Measurements from ENCODE around the gene PDAP1.

PDAP1 gene

GRCh38 chr7:99420213-99420612, 11.8 kb upstream of the PDAP1 start:
- Histone ChIP-seq H3K79me2 (ENCODE audit: low read length) (peaks cover 8% of the 10 kb centered on the region; the same call in 1 of the 2 replicates), H3K4me3 (ENCODE audit: low read length) (no peak overlapping the region), H3K4me2 (ENCODE audit: low read length) (no peak overlapping the region), H3K9ac (ENCODE audit: low read length) (no peak overlapping the region), H3K9me3 (ENCODE audit: insufficient read depth, low read length) (no peaks in the 10 kb centered on the region), H3K27me3 (ENCODE audit: low read depth, low read length) (no peaks in the 10 kb centered on the region), H2AFZ (ENCODE audit: low read depth, low read length) (no peak overlapping the region), H4K20me1 (ENCODE audit: insufficient read depth, low read length) (peaks cover 4% of the 10 kb centered on the region; the same call in 1 of the 2 replicates), H3K36me3 (replicated peaks; ENCODE audit: low read depth, low read length) (peaks cover 45% of the 10 kb centered on the region), H3K27ac (ENCODE audit: low read length) (no peak overlapping the region), H3K4me1 (ENCODE audit: low read length) (no peaks in the 10 kb centered on the region)
- TF ChIP-seq CTCF (IDR thresholded peaks at IDR 0.05; ENCODE audit: low read depth, low read length) (no peak), EZH2phosphoT487 (IDR thresholded peaks at IDR 0.05; ENCODE audit: low read depth) (no peak)

- no peak overlapping the region for H2AFZ ChIP-seq (ENCODE audit: low read depth, low read length)
- no peaks in the 10 kb centered on the region for H3K9me3 ChIP-seq (ENCODE audit: insufficient read depth, low read length)
- H3K27me3 ChIP-seq (ENCODE audit: low read depth, low read length), result no peaks in the 10 kb centered on the region
- peaks cover 8% of the 10 kb centered on the region; the same call in 1 of the 2 replicates for H3K79me2 ChIP-seq (ENCODE audit: low read length)
- H4K20me1 ChIP-seq (ENCODE audit: insufficient read depth, low read length), result peaks cover 4% of the 10 kb centered on the region; the same call in 1 of the 2 replicates
- TF ChIP-seq CTCF (IDR thresholded peaks at IDR 0.05; ENCODE audit: low read depth, low read length), result no peak
- TF ChIP-seq EZH2phosphoT487 (IDR thresholded peaks at IDR 0.05; ENCODE audit: low read depth), result no peak
- no peak overlapping the region for H3K4me2 ChIP-seq (ENCODE audit: low read length)
- H3K4me3 ChIP-seq (ENCODE audit: low read length), result no peak overlapping the region
- H3K36me3 ChIP-seq (replicated peaks; ENCODE audit: low read depth, low read length), result peaks cover 41% of the 10 kb centered on the region
- no peak overlapping the region for H3K9ac ChIP-seq (ENCODE audit: low read length)
- H3K4me1 ChIP-seq (ENCODE audit: low read length), result no peaks in the 10 kb centered on the region
- H3K27ac ChIP-seq (ENCODE audit: low read length), result no peak overlapping the region
Measured at GRCh38 chr7:99419323-99420021, 11.1 kb upstream of the PDAP1 start.

GRCh38 chr7:99418260-99418659, 9.9 kb upstream of the PDAP1 start:
- H3K27ac ChIP-seq (ENCODE audit: low read length), result no peak overlapping the region

More at GRCh38 chr7:99418260-99418659, 9.9 kb upstream of the PDAP1 start:
- Histone ChIP-seq H3K9ac (ENCODE audit: low read length) (no peak overlapping the region), H2AFZ (ENCODE audit: low read depth, low read length) (no peak overlapping the region), H3K36me3 (replicated peaks; ENCODE audit: low read depth, low read length) (peaks cover 39% of the 10 kb centered on the region), H3K27me3 (ENCODE audit: low read depth, low read length) (no peaks in the 10 kb centered on the region), H3K4me3 (ENCODE audit: low read length) (no peak overlapping the region), H3K79me2 (ENCODE audit: low read length) (peaks cover 8% of the 10 kb centered on the region; the same call in 1 of the 2 replicates), H3K4me2 (ENCODE audit: low read length) (no peak overlapping the region), H4K20me1 (ENCODE audit: insufficient read depth, low read length) (peaks cover 4% of the 10 kb centered on the region; the same call in 1 of the 2 replicates), H3K9me3 (ENCODE audit: insufficient read depth, low read length) (no peaks in the 10 kb centered on the region), H3K4me1 (ENCODE audit: low read length) (no peaks in the 10 kb centered on the region)
- TF ChIP-seq CTCF (IDR thresholded peaks at IDR 0.05; ENCODE audit: low read depth, low read length) (no peak), EZH2phosphoT487 (IDR thresholded peaks at IDR 0.05; ENCODE audit: low read depth) (no peak)

Data from OCI-LY3 (cell line).